ENCODE data around the gene MRPL16.

The MRPL16 gene

GRCh38 chr11:59787255-59787588, 23.4 kb downstream of the MRPL16 start:
- no peak for TF ChIP-seq CTCF (IDR thresholded peaks at IDR 0.05)

GRCh38 chr11:59785818-59786217, 24.8 kb downstream of the MRPL16 start:
- TF ChIP-seq CTCF (IDR thresholded peaks at IDR 0.05), result no peak

GRCh38 chr11:59783632-59784090, 26.9 kb downstream of the MRPL16 start:
- TF ChIP-seq CTCF (IDR thresholded peaks at IDR 0.05), result no peak

GRCh38 chr11:59782080-59782479, 28.5 kb downstream of the MRPL16 start:
- TF ChIP-seq CTCF (IDR thresholded peaks at IDR 0.05), result no peak

GRCh38 chr11:59779487-59779886, 31.1 kb downstream of the MRPL16 start:
- TF ChIP-seq CTCF (IDR thresholded peaks at IDR 0.05), result no peak

- no peak for TF ChIP-seq CTCF (IDR thresholded peaks at IDR 0.05)
These were observed 32.5 kb downstream of the MRPL16 start for GRCh38 chr11:59778122-59778521.

GRCh38 chr11:59777104-59777503, 33.5 kb downstream of the MRPL16 start:
- TF ChIP-seq CTCF (IDR thresholded peaks at IDR 0.05), result no peak
